ENCODE results near the gene PTPRC.
A peak's percentile ranks its signal among the peaks of the same experiment; 100 is the strongest.

Gene PTPRC

DNA sequence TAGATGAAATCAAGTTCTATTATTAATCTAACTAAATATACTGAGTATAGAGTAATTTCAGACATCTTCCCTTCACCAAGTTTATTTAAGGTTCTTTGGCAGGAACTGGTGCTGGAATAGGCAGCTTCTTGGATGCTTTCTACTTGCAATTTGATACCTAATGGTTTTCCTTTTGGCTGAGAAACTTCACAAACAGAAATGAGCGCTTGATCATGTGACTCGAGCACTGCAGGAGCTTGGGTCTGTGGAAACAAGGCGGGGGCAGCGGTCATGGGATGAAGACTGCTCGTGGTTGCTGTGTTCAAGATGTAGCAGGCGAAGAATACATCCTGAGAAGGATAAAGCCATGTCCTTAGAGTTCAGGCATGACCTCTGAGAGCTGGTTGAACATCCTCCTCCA, 136.8 kb downstream of the PTPRC start:
- TF ChIP-seq SIN3A (IDR thresholded peaks at IDR 0.05; ENCODE audit: borderline replicate concordance, insufficient read depth, low read length) (no peak), REST (IDR thresholded peaks at IDR 0.05; ENCODE audit: insufficient read depth in 1 of 2, low read depth in 2 of 2, low read length in 2 of 2) (no peak), TAF1 (IDR thresholded peaks at IDR 0.05; ENCODE audit: borderline replicate concordance, insufficient read depth, low read length) (no peak), POLR2AphosphoS5 (IDR thresholded peaks at IDR 0.05; ENCODE audit: low read depth, low read length) (no peak), FOXP2 (optimal IDR thresholded peaks at IDR 0.05; ENCODE audit: borderline replicate concordance, extremely low read depth, extremely low read length, insufficient read depth) (no peak)

DNA sequence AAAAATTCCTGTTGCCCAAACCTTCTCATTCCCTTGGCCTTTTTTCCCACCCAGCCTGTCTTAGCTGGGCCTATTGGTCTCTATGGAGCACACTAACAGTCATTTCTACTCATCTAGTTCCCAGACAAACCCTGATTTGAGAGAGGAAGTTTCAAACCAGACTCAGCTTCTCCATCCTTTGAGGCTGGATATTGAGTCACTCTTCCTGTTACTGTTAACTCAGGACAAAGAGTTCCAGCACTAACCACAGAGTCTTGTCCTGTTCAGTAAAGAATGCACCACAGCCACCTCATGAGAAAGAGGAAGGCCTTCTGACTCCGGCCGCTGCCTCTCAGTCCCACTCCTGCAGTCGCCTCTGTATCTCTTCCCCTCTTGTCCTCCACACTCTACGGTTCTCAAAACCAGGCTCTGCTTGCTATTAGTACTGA, 137.8 kb downstream of the PTPRC start:
- 0 out of 4 replicates have a peak, but pooled peaks of 1 of the 2 experiments have one; percentile 10 for TF ChIP-seq REST (IDR thresholded peaks at IDR 0.05; ENCODE audit: insufficient read depth in 1 of 2, low read depth in 2 of 2, low read length in 2 of 2)
- no peak for TF ChIP-seq SIN3A (IDR thresholded peaks at IDR 0.05; ENCODE audit: borderline replicate concordance, insufficient read depth, low read length)

- TF ChIP-seq SIN3A (IDR thresholded peaks at IDR 0.05; ENCODE audit: borderline replicate concordance, insufficient read depth, low read length) (no peak), POLR2AphosphoS5 (IDR thresholded peaks at IDR 0.05; ENCODE audit: low read depth, low read length) (no peak), REST (IDR thresholded peaks at IDR 0.05; ENCODE audit: insufficient read depth in 1 of 2, low read depth in 2 of 2, low read length in 2 of 2) (no peak), TAF1 (IDR thresholded peaks at IDR 0.05; ENCODE audit: borderline replicate concordance, insufficient read depth, low read length) (no peak), FOXP2 (optimal IDR thresholded peaks at IDR 0.05; ENCODE audit: borderline replicate concordance, extremely low read depth, extremely low read length, insufficient read depth) (no peak)
Measured at GRCh38 chr1:198778049-198778448, 139.2 kb downstream of the PTPRC start.

- TF ChIP-seq POLR2AphosphoS5 (IDR thresholded peaks at IDR 0.05; ENCODE audit: low read depth, low read length) (no peak), SIN3A (IDR thresholded peaks at IDR 0.05; ENCODE audit: borderline replicate concordance, insufficient read depth, low read length) (no peak), REST (IDR thresholded peaks at IDR 0.05; ENCODE audit: insufficient read depth in 1 of 2, low read depth in 2 of 2, low read length in 2 of 2) (no peak), TAF1 (IDR thresholded peaks at IDR 0.05; ENCODE audit: borderline replicate concordance, insufficient read depth, low read length) (no peak), FOXP2 (optimal IDR thresholded peaks at IDR 0.05; ENCODE audit: borderline replicate concordance, extremely low read depth, extremely low read length, insufficient read depth) (no peak)
Measured at GRCh38 chr1:198780376-198780775, 141.5 kb downstream of the PTPRC start.

- TF ChIP-seq FOXP2 (optimal IDR thresholded peaks at IDR 0.05; ENCODE audit: borderline replicate concordance, extremely low read depth, extremely low read length, insufficient read depth) = no peak
- TF ChIP-seq TAF1 (IDR thresholded peaks at IDR 0.05; ENCODE audit: borderline replicate concordance, insufficient read depth, low read length) = no peak
- TF ChIP-seq SIN3A (IDR thresholded peaks at IDR 0.05; ENCODE audit: borderline replicate concordance, insufficient read depth, low read length) = no peak
- no peak for TF ChIP-seq REST (IDR thresholded peaks at IDR 0.05; ENCODE audit: insufficient read depth in 1 of 2, low read depth in 2 of 2, low read length in 2 of 2)
- no peak for TF ChIP-seq POLR2AphosphoS5 (IDR thresholded peaks at IDR 0.05; ENCODE audit: low read depth, low read length)
Measured at GRCh38 chr1:198788561-198789064, 149.8 kb downstream of the PTPRC start.

All from PFSK-1 (cell line).